Nephron (organoid): ENCODE data around the gene HSD17B14.

Source experiments
- H3K27ac Mint-ChIP-seq, 3 experiments: 2 replicates each; pipeline ENCODE4 v1.8.0; 2020; ENCODE audit warnings: mixed read lengths in 3 of 3, mild to moderate bottlenecking in 2 of 3, moderate library complexity in 1 of 3
- H3K27me3 Mint-ChIP-seq: 2 replicates; pipeline ENCODE4 v1.8.0; 2021; ENCODE audit warnings: low read depth, mild to moderate bottlenecking, moderate library complexity, mixed read lengths
- H3K36me3 Mint-ChIP-seq: 2 replicates; pipeline ENCODE4 v1.8.0; 2020; ENCODE audit warnings: low read depth, mixed read lengths
- H3K4me1 Mint-ChIP-seq: 2 replicates; pipeline ENCODE4 v1.8.0; 2020; ENCODE audit warnings: mixed read lengths
- H3K4me3 Mint-ChIP-seq, 3 experiments: 2 replicates each; pipeline ENCODE4 v1.8.0; 2020; ENCODE audit warnings: mild to moderate bottlenecking in 3 of 3, mixed read lengths in 3 of 3, moderate library complexity in 2 of 3
- H3K9me3 Mint-ChIP-seq: 2 replicates; pipeline ENCODE4 v1.8.0; 2020; ENCODE audit warnings: mixed read lengths
- TF ChIP-seq, protein P1 (sequence below), 3 experiments: fragments of 200-600 bp; sonication (generic); IDR thresholded peaks; one replicate each; pipeline ENCODE4 v1.5.0; 2021; ENCODE audit warnings: antibody characterized with exemption in 3 of 3; ENCODE audit not compliant: unreplicated experiment in 3 of 3

HSD17B14 gene

DNA sequence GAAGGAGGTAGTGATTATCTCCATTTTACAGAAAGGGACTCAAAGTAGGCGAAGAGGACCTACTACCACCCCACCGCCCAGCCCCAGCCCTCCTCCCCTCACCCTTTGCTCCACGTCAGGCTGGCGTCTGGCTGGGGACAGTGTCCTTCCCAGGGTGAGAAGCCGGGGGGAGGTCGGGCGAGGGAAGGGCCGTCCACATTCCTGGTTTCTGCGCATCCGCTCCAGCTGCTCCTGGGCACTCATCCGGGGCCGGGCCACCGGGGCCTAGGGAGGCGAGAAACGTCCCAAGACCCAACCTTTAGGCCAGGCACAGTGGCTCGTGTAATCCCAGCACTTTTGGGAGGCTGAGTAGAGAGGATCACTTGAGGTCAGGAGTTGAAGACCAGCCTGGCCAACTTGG, 4.8 kb upstream of the HSD17B14 start:
- Mint-ChIP-seq H3K36me3 (peaks cover 18% of the 10 kb centered on the region), H3K27ac (no peak overlapping the region), H3K4me1 (peaks cover 15% of the 10 kb centered on the region), H3K27me3 (no peaks in the 10 kb centered on the region), H3K9me3 (no peaks in the 10 kb centered on the region), H3K4me3 (no peak overlapping the region)
- TF ChIP-seq, protein P1, sequence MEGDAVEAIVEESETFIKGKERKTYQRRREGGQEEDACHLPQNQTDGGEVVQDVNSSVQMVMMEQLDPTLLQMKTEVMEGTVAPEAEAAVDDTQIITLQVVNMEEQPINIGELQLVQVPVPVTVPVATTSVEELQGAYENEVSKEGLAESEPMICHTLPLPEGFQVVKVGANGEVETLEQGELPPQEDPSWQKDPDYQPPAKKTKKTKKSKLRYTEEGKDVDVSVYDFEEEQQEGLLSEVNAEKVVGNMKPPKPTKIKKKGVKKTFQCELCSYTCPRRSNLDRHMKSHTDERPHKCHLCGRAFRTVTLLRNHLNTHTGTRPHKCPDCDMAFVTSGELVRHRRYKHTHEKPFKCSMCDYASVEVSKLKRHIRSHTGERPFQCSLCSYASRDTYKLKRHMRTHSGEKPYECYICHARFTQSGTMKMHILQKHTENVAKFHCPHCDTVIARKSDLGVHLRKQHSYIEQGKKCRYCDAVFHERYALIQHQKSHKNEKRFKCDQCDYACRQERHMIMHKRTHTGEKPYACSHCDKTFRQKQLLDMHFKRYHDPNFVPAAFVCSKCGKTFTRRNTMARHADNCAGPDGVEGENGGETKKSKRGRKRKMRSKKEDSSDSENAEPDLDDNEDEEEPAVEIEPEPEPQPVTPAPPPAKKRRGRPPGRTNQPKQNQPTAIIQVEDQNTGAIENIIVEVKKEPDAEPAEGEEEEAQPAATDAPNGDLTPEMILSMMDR (IDR thresholded peaks at IDR 0.05; ENCODE audit: unreplicated experiment in 3 of 3), result no peak

DNA sequence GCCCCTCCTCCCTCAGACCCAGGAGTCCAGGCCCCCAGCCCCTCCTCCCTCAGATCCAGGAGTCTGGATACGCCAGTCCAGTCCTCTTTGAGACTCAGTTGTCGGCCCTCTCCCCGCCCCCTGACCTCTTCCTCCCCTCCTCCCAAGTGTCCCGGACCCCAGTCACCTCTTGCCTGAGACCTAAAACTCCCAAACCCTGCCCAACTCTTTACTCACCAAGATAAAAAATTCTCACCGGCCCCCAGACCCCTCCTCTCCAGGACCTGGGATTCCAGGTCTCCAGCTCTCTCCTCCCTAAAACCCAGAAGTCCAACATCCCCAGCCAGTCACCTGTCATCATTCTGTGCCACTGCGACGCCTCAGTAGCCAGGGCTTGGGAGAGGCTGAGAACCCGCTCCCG, 1.4 kb upstream of the HSD17B14 start:
- Mint-ChIP-seq H3K4me1 (peaks cover 17% of the 10 kb centered on the region), H3K9me3 (no peaks in the 10 kb centered on the region), H3K27ac (peak overlapping the region in 1 of 3 experiments; percentile 72), H3K36me3 (peaks cover 15% of the 10 kb centered on the region), H3K4me3 (peak overlapping the region; percentile 15 to 88 (median 34)), H3K27me3 (no peaks in the 10 kb centered on the region)
- TF ChIP-seq, protein P1 (IDR thresholded peaks at IDR 0.05; ENCODE audit: unreplicated experiment in 3 of 3), result no peak

DNA sequence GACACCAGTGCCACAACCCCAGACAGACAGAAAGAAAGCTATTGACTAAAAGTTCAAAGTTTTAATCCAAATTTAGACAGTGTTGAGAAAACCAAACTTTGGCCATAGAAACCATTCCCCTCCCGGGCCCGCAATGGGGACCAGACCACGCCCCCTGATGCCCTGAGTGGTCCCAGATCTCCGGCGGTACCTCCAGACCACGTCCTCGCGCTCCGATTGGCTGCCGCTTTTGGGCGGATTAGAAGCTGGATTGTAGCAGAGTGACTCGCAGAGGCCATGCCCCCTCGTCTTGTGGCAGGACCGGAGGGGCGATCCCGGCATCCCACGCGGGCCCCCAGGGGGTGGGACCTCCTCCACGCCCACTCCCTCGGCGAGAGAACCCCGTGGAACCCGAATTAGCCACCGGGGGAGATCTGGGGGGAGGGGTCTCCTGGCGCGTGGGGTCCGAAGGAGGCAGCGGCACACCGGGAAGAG, 797 bp upstream of the HSD17B14 start:
- Mint-ChIP-seq H3K4me1 (peaks cover 14% of the 10 kb centered on the region), H3K27ac (peak overlapping the region; percentile 72 to 94 (median 88)), H3K36me3 (peaks cover 18% of the 10 kb centered on the region), H3K4me3 (peak overlapping the region; percentile 77 to 88 (median 83)), H3K27me3 (no peaks in the 10 kb centered on the region), H3K9me3 (no peaks in the 10 kb centered on the region)
- TF ChIP-seq, protein P1 (IDR thresholded peaks at IDR 0.05; ENCODE audit: unreplicated experiment in 3 of 3), result no peak

DNA sequence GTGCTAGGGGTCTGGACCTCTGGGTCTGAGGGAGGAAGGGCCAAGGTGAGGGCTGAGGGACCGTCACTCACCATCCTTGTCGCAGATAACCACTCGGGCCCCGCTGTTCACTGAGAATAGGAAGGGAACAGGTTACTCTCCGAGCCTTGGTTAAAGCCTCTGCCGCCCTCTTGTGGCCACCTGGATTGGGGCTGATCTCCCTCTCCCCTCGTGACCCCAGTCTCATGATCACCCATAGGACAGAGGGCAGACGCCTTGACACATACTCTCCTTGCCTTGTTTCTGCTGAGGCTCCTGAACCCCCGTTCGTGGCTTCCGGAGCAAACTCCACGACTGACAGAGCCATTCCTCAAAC, 580 bp downstream of the HSD17B14 start:
- Mint-ChIP-seq H3K4me3 (peak overlapping the region; percentile 83 to 88 (median 84)), H3K27me3 (no peaks in the 10 kb centered on the region), H3K9me3 (no peaks in the 10 kb centered on the region), H3K4me1 (peaks cover 14% of the 10 kb centered on the region), H3K36me3 (peaks cover 26% of the 10 kb centered on the region), H3K27ac (peak overlapping the region; percentile 88 to 94 (median 89))
- TF ChIP-seq, protein P1 (IDR thresholded peaks at IDR 0.05; ENCODE audit: unreplicated experiment in 3 of 3), result peak; percentile 80 to 88 (median 86)

DNA sequence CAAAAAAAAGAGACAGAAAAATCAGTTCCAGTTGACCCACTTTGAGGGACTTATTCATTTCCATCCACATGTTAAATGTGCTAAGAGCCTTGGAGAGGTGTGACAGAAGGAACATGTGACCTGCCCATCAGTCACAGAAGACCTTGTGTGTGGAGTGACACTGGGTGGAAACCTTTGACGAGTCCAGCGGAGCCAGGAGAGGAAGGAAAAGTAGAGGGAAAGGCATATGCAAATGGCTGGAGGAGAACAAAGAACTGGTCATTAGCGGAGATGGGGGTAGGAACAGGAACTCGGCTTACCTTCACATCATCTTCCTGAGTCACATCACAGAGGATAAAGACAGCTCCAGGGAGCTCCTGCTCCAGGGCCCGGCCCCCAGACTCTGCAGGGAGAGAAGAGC, 2.3 kb downstream of the HSD17B14 start:
- peak overlapping the region in 2 of 3 experiments; percentile 37 to 57 for H3K4me3 Mint-ChIP-seq
- H3K27me3 Mint-ChIP-seq, result no peaks in the 10 kb centered on the region
- H3K4me1 Mint-ChIP-seq, result peaks cover 14% of the 10 kb centered on the region
- H3K27ac Mint-ChIP-seq, result peak overlapping the region in 2 of 3 experiments; percentile 12 to 69
- H3K36me3 Mint-ChIP-seq, result peaks cover 33% of the 10 kb centered on the region
- no peaks in the 10 kb centered on the region for H3K9me3 Mint-ChIP-seq
- TF ChIP-seq, protein P1 (IDR thresholded peaks at IDR 0.05; ENCODE audit: unreplicated experiment in 3 of 3), result no peak

DNA sequence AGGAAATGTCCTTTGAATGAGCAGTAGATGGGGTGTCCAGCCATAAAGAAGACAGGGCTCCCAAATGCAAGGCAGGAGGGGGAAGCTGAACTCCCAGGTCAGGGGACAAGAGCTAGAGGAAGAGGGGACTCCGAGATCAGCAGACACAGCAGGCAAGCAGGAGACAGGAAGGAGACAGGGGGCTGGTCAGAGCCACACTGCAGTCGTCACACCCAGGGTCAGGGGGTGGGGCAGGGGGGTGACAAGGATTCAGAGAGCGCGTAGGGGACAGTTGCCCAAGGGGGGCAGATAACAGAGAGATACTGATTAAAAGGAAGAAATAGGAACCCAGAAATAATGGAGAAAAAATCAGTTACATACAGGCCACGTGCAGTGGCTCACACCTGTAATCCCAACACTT, 3.2 kb downstream of the HSD17B14 start:
- Mint-ChIP-seq H3K27ac (no peak overlapping the region), H3K4me3 (peak overlapping the region in 1 of 3 experiments; percentile 3), H3K4me1 (peaks cover 14% of the 10 kb centered on the region), H3K27me3 (no peaks in the 10 kb centered on the region), H3K36me3 (peaks cover 33% of the 10 kb centered on the region), H3K9me3 (no peaks in the 10 kb centered on the region)
- TF ChIP-seq, protein P1 (IDR thresholded peaks at IDR 0.05; ENCODE audit: unreplicated experiment in 3 of 3), result no peak
